Thoracic aorta (tissue), 2 donors: Measurements from ENCODE around the gene TTYH3. TPM values are rescaled to one million over a fixed set of nuclear protein-coding genes. Genes with fewer than 3 reads are reported as not detected.

Experiments used
- ATAC-seq: fragments of 150-250 bp; one replicate; pipeline ENCODE4 v1.8.0; 2017; ENCODE audit warnings: low read depth; ENCODE audit not compliant: insufficient number of reproducible peaks, low FRiP score
- DNase-seq: peaks from one replicate; pipeline ENCODE4 v3.0.0-alpha.2; 2020; ENCODE audit warnings: low spot score
- H3K27ac ChIP-seq, 2 donors: fragments of 200-600 bp; sonication (generic); 1 replicate in 1 of 2; 2 replicates in 1 of 2; pipeline ENCODE4 v1.5.1; 2016; ENCODE audit warnings: mild to moderate bottlenecking in 2 of 2, moderate library complexity in 2 of 2
- H3K27me3 ChIP-seq: fragments of 200-600 bp; sonication (generic); replicated peaks from 2 replicates; pipeline ENCODE4 v1.6.0; 2016; ENCODE audit warnings: mild to moderate bottlenecking; ENCODE audit not compliant: insufficient read depth
- H3K36me3 ChIP-seq: fragments of 200-600 bp; sonication (generic); one replicate; pipeline ENCODE4 v1.5.1; 2016
- H3K4me1 ChIP-seq, 2 donors: fragments of 200-600 bp; sonication (generic); 1 replicate in 1 of 2; 2 replicates in 1 of 2; pipeline versions ENCODE4 v1.5.1 to v1.6.0; 2016; ENCODE audit warnings: low read depth in 2 of 2, mild to moderate bottlenecking in 1 of 2; ENCODE audit not compliant: control insufficient read depth in 1 of 2
- H3K4me3 ChIP-seq: fragments of 200-600 bp; sonication (generic); 2 replicates; pipeline ENCODE4 v1.5.1; 2016; ENCODE audit warnings: mild to moderate bottlenecking
- H3K9me3 ChIP-seq: fragments of 200-600 bp; sonication (generic); 2 replicates; pipeline ENCODE4 v1.5.1; 2016
- total RNA-seq, 2 donors: library from RNA; depleted of rRNA; stranded (reverse); fragments of >200 nt; gene quantifications; one replicate each; pipeline versions ENCODE4 v1.1.0 to v1.2.3, GENCODE V29; 2016
- TF ChIP-seq, protein P1 (sequence below): fragments of 200-600 bp; sonication (generic); IDR thresholded peaks from one replicate; pipeline ENCODE4 v1.5.1; 2019; ENCODE audit warnings: antibody characterized with exemption

TTYH3 gene
- total RNA-seq, 2 donors from 2014 or later = 58.6 to 69.3 TPM

DNA sequence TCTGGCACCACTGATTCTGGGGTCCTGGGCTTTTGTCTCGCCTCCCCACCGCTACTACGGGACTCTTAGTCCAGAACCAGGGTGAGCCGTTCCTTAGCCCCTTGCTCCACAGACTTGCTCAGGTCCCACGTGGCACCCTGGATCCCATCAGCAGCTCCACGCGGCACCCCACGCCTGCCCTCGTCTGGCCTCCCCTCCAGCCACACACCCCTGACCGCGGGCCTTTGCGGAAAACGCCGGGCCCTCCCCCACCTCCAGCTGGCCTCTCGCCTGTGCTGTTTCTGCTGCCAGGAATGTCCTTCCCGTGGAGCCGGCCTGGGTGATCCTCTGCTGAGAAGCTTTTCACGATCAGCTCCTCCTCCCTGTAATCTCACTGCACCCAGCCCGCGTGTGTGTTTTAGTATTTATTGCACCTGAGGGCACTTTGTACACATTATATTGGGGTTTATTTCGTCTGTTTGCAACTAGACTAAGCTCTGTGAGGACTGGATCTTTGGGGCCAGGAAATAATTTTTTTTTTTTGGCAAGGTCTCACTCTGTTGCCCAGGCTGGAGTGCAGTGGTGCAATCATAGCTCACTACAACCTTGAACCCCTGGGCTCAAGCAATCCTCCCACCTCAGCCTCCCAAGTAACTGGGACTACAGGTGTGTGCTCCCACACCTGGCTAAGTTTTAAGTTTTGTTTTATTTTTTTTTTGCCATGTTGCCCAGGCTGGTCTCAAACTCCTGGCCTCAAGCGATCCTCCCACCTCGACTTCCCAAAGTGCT is 10.5 kb upstream of the TTYH3 start:
- peak; percentile 50 for ATAC-seq
- Histone ChIP-seq H3K27me3 (no peaks in the 10 kb centered on the region), H3K9me3 (no peaks in the 10 kb centered on the region), H3K36me3 (no peaks in the 10 kb centered on the region), H3K27ac (no peak overlapping the region), H3K4me1 (peaks cover 14 to 55% of the 10 kb centered on the region in 2 donors), H3K4me3 (no peak overlapping the region)
- no peak for DNase-seq
- TF ChIP-seq, protein P1, sequence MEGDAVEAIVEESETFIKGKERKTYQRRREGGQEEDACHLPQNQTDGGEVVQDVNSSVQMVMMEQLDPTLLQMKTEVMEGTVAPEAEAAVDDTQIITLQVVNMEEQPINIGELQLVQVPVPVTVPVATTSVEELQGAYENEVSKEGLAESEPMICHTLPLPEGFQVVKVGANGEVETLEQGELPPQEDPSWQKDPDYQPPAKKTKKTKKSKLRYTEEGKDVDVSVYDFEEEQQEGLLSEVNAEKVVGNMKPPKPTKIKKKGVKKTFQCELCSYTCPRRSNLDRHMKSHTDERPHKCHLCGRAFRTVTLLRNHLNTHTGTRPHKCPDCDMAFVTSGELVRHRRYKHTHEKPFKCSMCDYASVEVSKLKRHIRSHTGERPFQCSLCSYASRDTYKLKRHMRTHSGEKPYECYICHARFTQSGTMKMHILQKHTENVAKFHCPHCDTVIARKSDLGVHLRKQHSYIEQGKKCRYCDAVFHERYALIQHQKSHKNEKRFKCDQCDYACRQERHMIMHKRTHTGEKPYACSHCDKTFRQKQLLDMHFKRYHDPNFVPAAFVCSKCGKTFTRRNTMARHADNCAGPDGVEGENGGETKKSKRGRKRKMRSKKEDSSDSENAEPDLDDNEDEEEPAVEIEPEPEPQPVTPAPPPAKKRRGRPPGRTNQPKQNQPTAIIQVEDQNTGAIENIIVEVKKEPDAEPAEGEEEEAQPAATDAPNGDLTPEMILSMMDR = no peak

DNA sequence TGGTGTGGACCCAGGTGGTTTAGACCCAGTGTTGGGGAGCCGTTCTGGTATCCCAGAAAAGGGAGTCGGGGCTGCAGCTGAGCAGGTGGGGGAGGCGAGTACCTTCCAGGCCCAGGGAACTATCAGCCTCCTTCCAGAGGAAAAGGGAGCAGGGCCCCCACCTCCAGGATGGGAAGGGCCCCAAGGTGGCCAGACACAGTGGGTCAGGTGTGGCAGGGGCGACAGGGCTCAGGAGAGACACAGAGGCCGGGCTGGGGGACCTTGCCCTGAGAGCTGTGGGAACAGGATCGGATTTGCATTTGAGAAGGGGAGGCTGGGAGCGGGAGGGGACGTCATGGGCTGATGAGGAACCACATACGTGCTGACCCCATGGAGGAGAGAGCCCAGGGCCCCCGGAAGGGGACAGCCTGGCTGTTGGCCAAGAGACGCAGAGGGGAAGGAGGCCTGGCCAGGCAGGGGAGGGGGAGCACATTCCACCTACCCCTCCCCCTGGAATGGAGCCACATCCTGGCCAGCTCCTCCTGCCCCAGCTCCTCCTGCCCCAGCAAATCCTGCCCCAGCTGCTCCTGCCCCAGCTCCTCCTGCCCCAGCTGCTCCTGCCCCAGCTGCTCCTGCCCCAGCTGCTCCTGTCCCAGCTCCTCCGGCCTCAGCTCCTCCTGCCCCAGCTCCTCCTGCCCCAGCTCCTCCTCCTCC is 9.7 kb upstream of the TTYH3 start:
- Histone ChIP-seq H3K9me3 (no peaks in the 10 kb centered on the region), H3K4me3 (no peak overlapping the region), H3K4me1 (peaks cover 8 to 55% of the 10 kb centered on the region in 2 donors), H3K36me3 (no peaks in the 10 kb centered on the region), H3K27me3 (no peaks in the 10 kb centered on the region), H3K27ac (no peak overlapping the region)
- DNase-seq (no peak), ATAC-seq (no peak)
- TF ChIP-seq, protein P1 = no peak

DNA sequence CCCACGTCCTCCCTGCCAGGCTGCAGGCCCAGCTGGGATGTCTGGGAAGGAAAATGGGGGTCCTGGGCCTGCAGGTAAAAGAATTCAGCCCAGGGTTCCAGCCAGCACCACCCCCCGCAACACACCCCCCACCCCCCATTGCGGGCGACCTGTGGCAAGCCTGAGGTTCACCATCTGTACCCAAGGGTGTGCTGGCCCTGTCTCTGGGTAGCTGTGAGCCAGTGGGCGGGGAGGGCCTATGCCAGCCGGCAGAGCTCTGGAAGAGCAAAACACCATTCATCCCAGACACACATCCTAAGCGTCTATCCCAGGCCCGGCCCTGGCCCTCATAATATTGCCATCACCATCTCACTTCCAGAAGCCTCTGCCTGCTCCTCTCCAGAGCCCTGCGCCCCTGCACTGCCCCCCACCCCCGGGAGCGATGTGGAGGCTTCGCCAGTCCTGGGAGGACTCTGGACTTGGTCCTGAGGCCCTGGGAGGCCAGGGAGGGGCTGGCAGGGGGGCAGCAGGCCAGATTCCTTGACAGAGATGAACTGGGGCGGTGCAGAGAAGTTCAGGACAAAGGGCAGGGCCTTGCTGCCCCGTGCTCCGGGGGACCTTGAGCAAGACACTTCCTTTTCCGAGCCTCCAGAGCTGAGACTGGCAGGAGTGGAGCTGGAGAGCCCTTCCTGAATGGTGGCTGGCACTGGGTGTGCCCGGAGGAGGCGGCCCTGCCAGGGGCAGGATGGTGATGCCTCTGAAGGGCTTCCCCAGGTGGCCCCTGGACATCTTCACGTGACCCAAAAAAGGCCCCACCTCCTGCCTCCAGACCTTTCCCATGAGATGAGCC is 8.7 kb upstream of the TTYH3 start:
- TF ChIP-seq, protein P1 = no peak
- no peak for DNase-seq
- Histone ChIP-seq H3K27ac (no peak overlapping the region), H3K9me3 (no peaks in the 10 kb centered on the region), H3K36me3 (no peaks in the 10 kb centered on the region), H3K4me3 (no peak overlapping the region), H3K27me3 (no peaks in the 10 kb centered on the region), H3K4me1 (peaks cover 6 to 47% of the 10 kb centered on the region in 2 donors)
- no peak for ATAC-seq

DNA sequence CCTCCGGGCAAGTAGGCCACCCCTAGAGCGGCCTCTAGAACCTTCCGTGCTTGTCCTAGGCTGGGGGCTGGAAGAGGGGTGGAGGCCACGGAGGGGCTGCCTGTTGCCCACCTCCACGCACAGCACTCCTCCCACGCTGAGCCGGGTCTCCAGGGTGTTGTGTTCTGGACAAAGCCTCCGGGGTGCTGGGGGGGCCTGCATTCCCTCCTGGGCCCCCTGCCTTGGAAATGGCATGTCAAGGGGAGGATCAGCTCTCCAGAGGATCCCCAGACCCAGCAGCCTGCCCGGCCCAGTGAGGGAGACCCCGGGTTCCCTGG is 8.1 kb upstream of the TTYH3 start:
- Histone ChIP-seq H3K4me3 (no peak overlapping the region), H3K27ac (no peak overlapping the region), H3K9me3 (no peaks in the 10 kb centered on the region), H3K4me1 (peaks cover 6 to 41% of the 10 kb centered on the region in 2 donors), H3K36me3 (no peaks in the 10 kb centered on the region), H3K27me3 (no peaks in the 10 kb centered on the region)
- TF ChIP-seq, protein P1 = no peak
- ATAC-seq (no peak), DNase-seq (no peak)
